GM18498 (cell line): ENCODE data around the gene METTL25B.

Experiments used
- ATAC-seq: cut with Tn5 transposase; IDR thresholded peaks from one replicate; pipeline ENCODE4 v1.9.1; 2021; ENCODE audit warnings: mild to moderate bottlenecking, moderate library complexity; ENCODE audit not compliant: unreplicated experiment

Gene METTL25B

GRCh38 chr1:156727926-156728598 is at the start of gene METTL25B:
Gene METTL25B, plus strand, starts transcription at chr1:156728469. Its CDS starts 636 bp downstream, at chr1:156729105.
- ATAC-seq: peak; percentile 62

DNA sequence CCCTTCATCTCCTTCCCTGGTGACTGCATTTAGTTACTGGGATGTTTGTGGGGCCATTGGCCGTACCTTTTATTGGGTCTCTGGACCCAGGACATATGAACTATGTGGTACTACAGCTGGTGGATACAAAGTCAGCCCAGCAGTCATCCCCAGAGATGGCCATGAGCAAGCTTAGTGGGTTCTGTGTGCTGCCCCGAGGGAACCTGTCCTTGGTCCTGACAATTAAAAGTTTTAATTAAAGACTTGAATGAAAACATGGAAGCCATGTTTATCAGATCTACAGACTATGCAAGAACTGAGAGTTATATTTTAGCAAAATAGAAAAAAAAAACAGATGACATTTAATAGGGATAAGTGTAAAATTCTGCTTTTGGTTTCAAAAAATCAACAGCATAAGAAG is 48.2 kb upstream of the METTL25B start:
- no peak for ATAC-seq

DNA sequence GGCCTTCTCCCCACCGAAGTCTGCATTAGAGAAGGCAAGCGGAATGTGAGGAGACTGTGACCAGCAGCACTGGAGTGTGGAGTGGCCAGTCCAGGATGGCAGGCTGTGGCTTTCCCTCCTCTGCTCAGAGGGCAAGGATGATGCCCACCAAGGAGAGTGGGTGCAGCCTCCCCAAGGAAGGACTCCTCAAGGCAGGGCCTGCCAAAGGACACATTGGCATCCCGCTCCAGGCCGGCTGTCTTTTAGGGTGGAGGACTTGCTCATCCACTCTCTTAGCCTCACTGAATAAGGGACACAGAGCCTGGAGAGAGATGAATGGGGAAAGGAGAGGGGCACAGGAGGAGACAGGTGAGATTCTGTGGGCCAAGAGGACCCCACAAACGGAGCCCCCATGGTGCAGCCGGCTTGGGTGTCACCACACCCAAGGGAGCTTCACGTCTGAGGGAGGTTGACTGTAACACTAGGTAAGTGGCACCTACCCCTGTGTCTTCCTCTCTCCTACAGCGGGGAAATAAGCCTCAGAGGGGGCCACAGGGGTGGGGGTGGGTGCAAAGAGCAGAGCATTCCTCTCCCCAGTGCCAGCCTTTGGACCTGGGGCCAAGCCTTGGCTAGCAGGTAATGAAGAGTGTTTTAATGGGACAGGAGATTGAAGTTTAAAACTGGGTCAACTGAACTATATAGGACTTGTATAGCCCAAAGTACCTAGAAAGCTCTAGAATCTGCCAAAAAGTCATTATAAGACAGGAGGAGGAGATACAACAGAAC is 46.9 kb upstream of the METTL25B start:
- ATAC-seq: no peak

DNA sequence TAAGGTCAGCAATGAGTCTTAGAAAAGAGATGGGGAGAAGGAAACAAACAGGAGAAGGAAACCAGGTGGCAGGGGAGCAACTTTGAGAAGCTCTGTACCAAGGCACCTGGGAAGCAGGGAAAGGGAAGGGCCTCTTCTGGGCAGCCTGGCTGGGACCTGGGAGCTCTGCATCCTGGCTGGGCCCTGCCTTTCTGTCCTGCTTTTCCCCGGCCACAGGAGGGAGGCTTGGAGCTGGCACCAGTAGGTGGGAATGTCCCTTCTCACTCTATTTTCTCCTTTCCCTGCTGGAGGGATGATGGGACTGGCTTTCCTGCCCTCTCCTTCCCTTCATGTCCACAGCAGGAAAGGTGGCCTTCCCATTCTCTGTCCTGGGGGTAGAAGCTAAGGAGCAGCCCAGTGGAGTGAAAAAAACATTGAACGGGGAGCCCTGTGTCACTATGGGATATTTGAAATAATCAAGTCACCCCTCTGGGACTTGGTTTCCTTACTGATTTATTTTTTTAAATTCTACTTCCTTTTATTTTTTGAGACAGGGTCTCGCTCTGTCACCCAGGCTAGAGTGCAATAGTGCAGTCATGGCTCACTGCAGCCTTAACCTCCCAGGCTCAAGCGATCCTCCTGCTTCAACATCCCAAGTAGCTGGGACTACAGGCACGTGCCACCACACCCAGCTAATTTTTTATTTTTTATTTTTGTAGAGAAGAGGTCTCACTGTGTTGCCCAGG is 45.9 kb upstream of the METTL25B start:
- no peak for ATAC-seq

GRCh38 chr1:156684227-156684782 is 44.0 kb upstream of the METTL25B start:
- no peak for ATAC-seq

DNA sequence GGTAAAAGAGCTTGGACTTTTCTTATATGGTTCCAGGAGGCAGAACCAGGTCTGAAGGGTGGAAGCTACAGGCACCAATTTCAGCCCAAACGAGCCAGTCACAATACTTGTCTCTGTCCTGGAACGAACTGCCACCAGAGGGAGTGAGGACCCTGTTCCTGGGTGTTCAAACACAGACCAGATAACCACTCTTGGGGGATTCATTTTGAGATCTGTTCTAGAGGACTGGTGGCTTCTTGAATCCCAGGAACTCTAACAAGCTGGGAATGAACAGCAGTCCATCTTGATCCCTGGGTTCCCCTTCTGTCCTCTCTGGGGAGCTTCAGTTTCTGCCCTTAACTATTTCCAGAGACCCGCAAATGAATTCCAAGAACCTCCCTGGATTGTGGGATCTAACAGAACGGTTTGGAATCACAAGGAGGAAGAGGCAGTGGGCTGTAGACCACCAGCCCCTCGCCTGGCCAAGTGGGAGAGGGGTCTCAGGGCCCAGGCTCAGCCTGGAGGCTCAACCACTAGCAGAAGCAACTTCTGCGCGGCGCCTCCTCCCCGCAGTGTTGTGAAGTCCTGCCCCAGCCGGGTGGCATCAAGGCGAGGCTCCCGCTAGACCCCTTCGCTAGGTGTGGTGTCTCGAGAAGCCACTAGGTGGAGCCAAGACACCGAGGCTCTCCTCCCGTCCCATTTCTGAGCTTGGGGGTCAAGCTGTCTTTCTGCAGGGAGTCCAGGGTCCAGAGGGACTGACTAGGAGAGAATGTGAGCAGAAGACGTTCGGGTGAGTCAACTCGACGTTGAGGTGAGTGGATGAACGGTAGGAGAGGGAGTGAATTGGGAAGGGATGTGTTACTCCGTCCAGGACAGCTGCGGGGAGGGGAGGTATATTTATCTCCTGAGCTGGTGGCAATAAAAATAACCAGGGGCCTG is 39.0 kb upstream of the METTL25B start:
- peak; percentile 78 for ATAC-seq

- no peak for ATAC-seq
These were observed 38.2 kb upstream of the METTL25B start for GRCh38 chr1:156689953-156690674.

DNA sequence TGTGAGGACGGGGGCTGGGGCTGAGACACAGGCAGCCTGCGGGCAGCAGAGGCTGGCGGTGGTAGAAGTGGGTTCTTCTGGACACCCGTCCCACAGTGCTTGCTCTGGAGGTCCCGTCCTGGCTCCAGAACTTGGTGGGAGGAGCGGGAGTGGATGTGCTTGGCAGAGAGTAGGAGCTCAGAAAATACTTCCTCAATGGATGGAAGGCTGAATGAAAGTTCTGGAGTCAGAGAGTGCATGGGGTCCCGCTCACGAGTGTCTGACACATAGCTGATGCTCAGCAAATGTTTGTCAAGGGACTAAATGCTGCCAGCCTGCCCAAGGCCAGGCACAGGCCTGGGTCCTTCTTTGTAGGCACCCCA is 37.6 kb upstream of the METTL25B start:
- ATAC-seq: no peak

DNA sequence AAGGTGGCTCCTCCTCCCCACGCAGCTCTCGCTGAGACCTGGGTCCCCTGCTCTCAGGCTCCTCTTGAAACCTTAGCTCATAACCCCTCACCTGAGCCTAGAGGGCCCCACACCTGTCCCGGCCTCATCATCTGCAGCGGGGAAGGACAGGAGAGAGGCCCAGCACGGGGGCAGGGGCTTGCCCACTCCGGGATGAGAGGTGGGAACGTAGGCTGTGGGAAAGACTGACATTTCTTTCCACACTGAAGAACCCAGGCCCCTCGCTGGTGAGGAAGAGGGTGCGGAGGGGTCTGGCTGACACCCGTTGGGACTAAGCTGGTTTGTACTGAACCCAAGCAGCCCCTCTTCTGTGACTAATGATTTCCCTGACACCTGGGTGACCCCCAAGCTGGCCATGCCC is 37.1 kb upstream of the METTL25B start:
- no peak for ATAC-seq

GRCh38 chr1:156691665-156692440 is 36.4 kb upstream of the METTL25B start:
- ATAC-seq: no peak

DNA sequence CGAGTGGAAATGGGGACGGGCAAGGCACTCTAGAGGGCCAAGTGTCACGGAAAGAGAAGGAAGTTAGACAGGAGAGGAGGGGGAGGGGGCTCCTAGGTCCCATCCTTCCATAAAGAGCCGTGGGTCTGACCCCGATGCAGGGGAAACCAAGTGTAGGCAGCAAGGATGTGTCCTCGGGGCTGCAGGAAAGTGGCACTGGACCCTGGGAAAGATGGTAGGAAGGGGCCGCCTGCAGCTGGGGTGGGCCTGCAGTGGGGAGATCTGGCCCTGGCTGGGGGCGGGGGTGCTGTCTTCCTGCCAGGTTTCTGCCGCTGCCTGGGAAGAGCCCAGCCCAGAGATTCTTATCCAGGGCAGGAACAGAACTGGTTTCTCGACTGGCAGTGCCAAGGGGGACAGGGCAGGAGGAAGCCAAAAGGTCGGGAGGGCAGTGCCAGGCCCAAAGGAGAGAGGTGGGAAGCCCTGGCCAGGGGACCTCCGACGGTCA is 35.8 kb upstream of the METTL25B start:
- no peak for ATAC-seq

- ATAC-seq: no peak
These were observed 35.1 kb upstream of the METTL25B start for GRCh38 chr1:156692925-156693847.

DNA sequence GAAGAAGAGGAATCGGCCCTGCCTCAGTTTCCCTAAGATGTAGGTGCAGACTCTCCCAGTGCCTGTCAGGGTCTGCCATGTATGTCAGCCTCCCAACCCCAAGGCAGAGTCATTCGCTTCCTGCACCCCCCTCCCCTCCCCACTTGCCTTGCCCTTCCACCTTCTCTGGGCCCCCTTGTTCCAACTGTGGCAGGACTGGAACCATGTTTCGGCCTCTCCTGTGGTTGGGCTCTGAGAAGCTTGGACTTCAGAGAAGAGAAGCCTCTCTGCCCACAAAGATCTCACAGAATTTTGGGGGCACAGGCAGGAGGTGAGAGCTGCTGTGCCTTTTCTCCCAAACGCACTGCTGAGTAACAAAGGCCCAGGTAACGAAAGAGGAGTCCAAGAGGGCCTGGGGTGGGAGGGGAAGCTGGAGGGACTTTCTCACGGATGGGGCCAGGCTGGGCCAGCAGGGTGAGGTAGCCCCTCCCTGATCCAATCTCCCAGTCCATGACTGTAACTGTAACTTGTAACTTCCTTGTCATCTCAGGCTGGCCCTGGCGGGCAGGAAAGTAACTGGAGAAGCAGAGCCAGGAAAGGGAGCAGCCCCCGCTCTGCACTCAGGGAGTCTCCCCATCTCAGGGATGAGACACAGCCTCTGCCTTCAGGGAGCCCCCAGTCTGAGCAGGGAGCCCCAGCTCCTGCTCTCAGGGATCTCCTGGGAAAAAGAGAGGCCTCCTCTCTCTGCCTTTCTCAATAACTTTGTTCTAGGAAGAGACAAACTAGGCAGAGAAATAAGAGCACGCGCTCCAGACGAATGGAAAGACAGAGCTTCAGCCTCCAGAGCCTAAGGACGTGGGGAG is 34.2 kb upstream of the METTL25B start:
- ATAC-seq: no peak

DNA sequence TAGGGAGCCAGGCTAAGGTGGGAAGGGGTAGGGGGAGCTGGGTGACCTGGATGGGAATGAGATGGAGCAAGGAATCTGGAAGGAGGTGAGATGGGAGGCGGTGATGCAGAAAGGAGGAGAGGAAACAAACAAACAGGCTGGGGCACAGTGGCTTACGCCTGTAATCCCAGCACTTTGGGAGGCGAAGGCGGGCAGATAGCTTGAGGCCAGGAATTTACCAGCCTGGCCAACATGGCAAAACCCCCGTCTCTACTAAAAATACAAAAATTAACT is 33.6 kb upstream of the METTL25B start:
- ATAC-seq: no peak

GRCh38 chr1:156696755-156697154 is 31.5 kb upstream of the METTL25B start:
- ATAC-seq: no peak

DNA sequence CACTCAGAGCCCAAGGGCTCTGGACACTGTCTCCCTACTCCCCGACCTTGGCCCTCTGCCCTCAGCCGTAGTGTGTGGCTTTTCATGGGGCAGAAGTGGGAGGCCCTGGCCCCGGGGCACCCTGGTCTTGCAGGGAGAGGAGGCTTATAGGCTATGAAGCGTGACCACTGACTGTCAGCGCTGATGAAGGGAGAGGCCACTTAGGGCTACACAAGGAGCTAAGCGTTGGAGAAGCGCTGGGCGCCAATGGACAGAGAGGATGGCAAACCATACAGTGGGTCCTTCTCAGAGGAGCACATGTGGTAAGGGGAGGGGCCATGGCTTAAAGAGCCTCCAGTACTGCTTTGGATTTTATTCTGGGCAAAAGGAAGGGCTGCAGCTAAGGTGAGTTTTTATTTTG is 30.8 kb upstream of the METTL25B start:
- no peak for ATAC-seq

GRCh38 chr1:156698995-156699394 is 29.3 kb upstream of the METTL25B start:
- no peak for ATAC-seq
